Caco-2 (cell line): ENCODE data around the gene PDE9A. TPM values are rescaled to one million over a fixed set of nuclear protein-coding genes. Genes with fewer than 3 reads are reported as not detected.

Experiments
- BruUV-seq: library from RNA; stranded (reverse); fragments of 400-500 nt; replicated peaks from 2 replicates; lab custom pipeline; 2021; lab: Mats Ljungman, UMichigan
- CTCF ChIA-PET: fragments of 300-600 bp; sonication (Branson Sonifier 250); formaldehyde crosslinking; loops from one replicate; lab custom pipeline; 2022; ENCODE audit warnings: antibody characterized with exemption; lab: Charles Lee
- POLR2A ChIA-PET: fragments of 300-600 bp; sonication (Branson Sonifier 250); formaldehyde crosslinking; loops from one replicate; lab custom pipeline; 2022; ENCODE audit warnings: antibody characterized with exemption; lab: Charles Lee
- DNase-seq, 2 experiments: peaks; one replicate each; pipeline versions ENCODE4 v3.0.0 to v3.0.0-alpha.2; 2020 to 2022
- H3K27me3 ChIP-seq: replicated peaks from 2 replicates; pipeline ENCODE4 v1.6.0; 2011; ENCODE audit warnings: low read length; ENCODE audit not compliant: control insufficient read depth, insufficient read depth
- H3K36me3 ChIP-seq: 2 replicates; pipeline ENCODE4 v1.5.1; 2011; ENCODE audit warnings: low read length; ENCODE audit not compliant: control insufficient read depth, insufficient read depth
- H3K4me1 ChIP-seq: fragments of 250-450 bp; sonication (Bioruptor Pico); 2 replicates; pipeline ENCODE4 v1.5.1; 2020; ENCODE audit warnings: mild to moderate bottlenecking
- H3K4me3 ChIP-seq: 2 replicates; pipeline ENCODE4 v1.5.1; 2011; ENCODE audit warnings: low read depth, mild to moderate bottlenecking, control low read depth, low read length
- H3K9me3 ChIP-seq: fragments of 250-450 bp; sonication (Bioruptor Pico); 2 replicates; pipeline ENCODE4 v1.5.1; 2020; ENCODE audit warnings: mild to moderate bottlenecking, moderate library complexity
- H3K27ac Mint-ChIP-seq: one replicate; pipeline ENCODE4 v1.8.0; 2022; ENCODE audit warnings: mixed read lengths; ENCODE audit not compliant: unreplicated experiment
- H3K27me3 Mint-ChIP-seq: one replicate; pipeline ENCODE4 v1.8.0; 2022; ENCODE audit warnings: mixed read lengths; ENCODE audit not compliant: insufficient read depth, unreplicated experiment
- H3K36me3 Mint-ChIP-seq: one replicate; pipeline ENCODE4 v1.8.0; 2022; ENCODE audit warnings: mild to moderate bottlenecking, mixed read lengths; ENCODE audit not compliant: insufficient read depth, unreplicated experiment
- H3K4me1 Mint-ChIP-seq: one replicate; pipeline ENCODE4 v1.8.0; 2022; ENCODE audit warnings: low read depth, mixed read lengths; ENCODE audit not compliant: unreplicated experiment
- H3K4me3 Mint-ChIP-seq: one replicate; pipeline ENCODE4 v1.8.0; 2022; ENCODE audit warnings: mild to moderate bottlenecking, moderate library complexity, mixed read lengths; ENCODE audit not compliant: unreplicated experiment
- H3K9me3 Mint-ChIP-seq: one replicate; pipeline ENCODE4 v1.8.0; 2022; ENCODE audit warnings: mixed read lengths; ENCODE audit not compliant: unreplicated experiment
- CTCF ChIP-seq, 2 experiments: fragments of 200-600 bp in 1 of 2; IDR thresholded peaks; 1 replicate in 1 of 2; 2 replicates in 1 of 2; pipeline versions ENCODE4 v1.5.1 to v1.8.0; 2011 to 2022; ENCODE audit warnings: antibody characterized with exemption in 1 of 2, control low read depth in 1 of 2, inconsistent platforms in 1 of 2, low read depth in 1 of 2, low read length in 1 of 2, mild to moderate bottlenecking in 1 of 2, moderate library complexity in 1 of 2; ENCODE audit not compliant: insufficient read depth in 1 of 2, severe bottlenecking in 1 of 2, unreplicated experiment in 1 of 2
- intact Hi-C: fragments of 100-400 bp; cut with micrococcal nuclease; formaldehyde crosslinking; loops from one replicate; pipeline ENCODE4 v1.10.0; 2022; ENCODE audit not compliant: unreplicated experiment
- total RNA-seq: library from RNA; stranded (reverse); gene quantifications from 2 replicates; pipeline ENCODE4 v1.2.3, GENCODE V29; 2022

PDE9A gene
- total RNA-seq, 1 experiment from 2014 or later, result 9.7 TPM

- ChIA-PET CTCF (no interaction called here), POLR2A (no interaction called here)
- no peak for DNase-seq
- Histone ChIP-seq H3K27me3 (no peaks in the 10 kb centered on the region), H3K9me3 (no peaks in the 10 kb centered on the region), H3K4me3 (no peak overlapping the region), H3K36me3 (no peaks in the 10 kb centered on the region), H3K4me1 (no peaks in the 10 kb centered on the region)
- Mint-ChIP-seq H3K4me3 (no peak overlapping the region), H3K4me1 (no peaks in the 10 kb centered on the region), H3K9me3 (no peaks in the 10 kb centered on the region), H3K27ac (no peak overlapping the region), H3K36me3 (no peaks in the 10 kb centered on the region), H3K27me3 (no peaks in the 10 kb centered on the region)
- intact Hi-C loops, result loop anchor here (5.0 kb wide), 1 partner anchor 1020 kb away; no protein-coding TSS in a partner anchor
- TF ChIP-seq CTCF (IDR thresholded peaks at IDR 0.05; ENCODE audit: insufficient read depth in 1 of 2, low read depth in 1 of 2, low read length in 1 of 2, severe bottlenecking in 1 of 2, unreplicated experiment in 1 of 2), result no peak
- no TSS peak for BruUV-seq
Measured at GRCh38 chr21:42692688-42693087, 39.3 kb downstream of the PDE9A start.

GRCh38 chr21:42694751-42695696 is 41.6 kb downstream of the PDE9A start:
- H3K36me3 Mint-ChIP-seq, result no peaks in the 10 kb centered on the region
- no peak for DNase-seq
- H3K4me1 ChIP-seq, result no peaks in the 10 kb centered on the region
- H3K4me1 Mint-ChIP-seq, result no peaks in the 10 kb centered on the region
- intact Hi-C loops, result loop anchor here (5.0 kb wide), 1 partner anchor 1017 kb away; no protein-coding TSS in a partner anchor
- no peak overlapping the region for H3K27ac Mint-ChIP-seq
- no peak overlapping the region for H3K4me3 Mint-ChIP-seq
- H3K27me3 ChIP-seq, result no peaks in the 10 kb centered on the region
- no peaks in the 10 kb centered on the region for H3K9me3 ChIP-seq
- ChIA-PET POLR2A (no interaction called here), CTCF (no interaction called here)
- TF ChIP-seq CTCF (IDR thresholded peaks at IDR 0.05; ENCODE audit: insufficient read depth in 1 of 2, low read depth in 1 of 2, low read length in 1 of 2, severe bottlenecking in 1 of 2, unreplicated experiment in 1 of 2), result no peak
- BruUV-seq, result no TSS peak
- H3K4me3 ChIP-seq, result no peak overlapping the region
- no peaks in the 10 kb centered on the region for H3K9me3 Mint-ChIP-seq
- H3K27me3 Mint-ChIP-seq, result no peaks in the 10 kb centered on the region
- H3K36me3 ChIP-seq, result no peaks in the 10 kb centered on the region

- Histone ChIP-seq H3K9me3 (no peaks in the 10 kb centered on the region), H3K36me3 (no peaks in the 10 kb centered on the region), H3K4me1 (no peaks in the 10 kb centered on the region), H3K27me3 (no peaks in the 10 kb centered on the region), H3K4me3 (no peak overlapping the region)
- DNase-seq, result no peak
- Mint-ChIP-seq H3K4me3 (no peak overlapping the region), H3K36me3 (no peaks in the 10 kb centered on the region), H3K9me3 (no peaks in the 10 kb centered on the region), H3K27me3 (no peaks in the 10 kb centered on the region), H3K27ac (no peak overlapping the region), H3K4me1 (no peaks in the 10 kb centered on the region)
- no TSS peak for BruUV-seq
- intact Hi-C loops, result no loop called here
- ChIA-PET POLR2A (no interaction called here), CTCF (no interaction called here)
- no peak for TF ChIP-seq CTCF (IDR thresholded peaks at IDR 0.05; ENCODE audit: insufficient read depth in 1 of 2, low read depth in 1 of 2, low read length in 1 of 2, severe bottlenecking in 1 of 2, unreplicated experiment in 1 of 2)
Measured at GRCh38 chr21:42695697-42696380, 42.4 kb downstream of the PDE9A start.
